HT-29 (cell line): ENCODE measurements around the gene CDCP2. TPM values are rescaled to one million over a fixed set of nuclear protein-coding genes. Genes with fewer than 3 reads are reported as not detected.

ENCODE experiments used
- DNase-seq: peaks from one replicate; pipeline ENCODE4 v3.0.0-alpha.2; 2015; ENCODE audit warnings: low spot score
- total RNA-seq: library from RNA; depleted of rRNA; stranded (reverse); fragments of >200 nt; shearing (Covaris generic); gene quantifications from 2 replicates; pipeline ENCODE4 v1.2.3, GENCODE V29; 2014; rRNA removed

CDCP2 gene
- total RNA-seq = not detected in 2 replicates

DNA sequence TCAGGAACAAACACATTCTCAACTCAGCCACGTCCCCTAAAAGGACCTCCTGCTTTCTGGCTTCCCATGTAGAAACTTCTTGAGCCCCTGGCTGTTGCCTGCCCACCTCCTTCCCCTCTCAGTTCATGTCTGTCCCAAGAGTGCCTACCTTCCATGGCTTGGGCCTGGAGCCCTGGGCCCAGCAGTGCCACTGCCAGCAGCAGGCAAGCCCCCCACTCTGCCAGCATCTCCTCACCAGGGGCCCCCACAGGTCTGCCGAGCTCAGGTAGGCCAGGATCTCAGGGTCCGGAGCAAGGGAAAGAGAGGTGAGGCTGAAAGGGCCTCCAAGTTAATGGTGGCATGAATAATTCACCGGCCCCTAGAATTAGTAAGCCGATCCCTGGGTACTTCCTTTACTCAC lies at the start of gene CDCP2:
TSS of gene CDCP2 (minus strand) at position 305 of the 400 bp plus-strand sequence. CDS start at position 227, 78 bp downstream.
- DNase-seq = no peak

DNA sequence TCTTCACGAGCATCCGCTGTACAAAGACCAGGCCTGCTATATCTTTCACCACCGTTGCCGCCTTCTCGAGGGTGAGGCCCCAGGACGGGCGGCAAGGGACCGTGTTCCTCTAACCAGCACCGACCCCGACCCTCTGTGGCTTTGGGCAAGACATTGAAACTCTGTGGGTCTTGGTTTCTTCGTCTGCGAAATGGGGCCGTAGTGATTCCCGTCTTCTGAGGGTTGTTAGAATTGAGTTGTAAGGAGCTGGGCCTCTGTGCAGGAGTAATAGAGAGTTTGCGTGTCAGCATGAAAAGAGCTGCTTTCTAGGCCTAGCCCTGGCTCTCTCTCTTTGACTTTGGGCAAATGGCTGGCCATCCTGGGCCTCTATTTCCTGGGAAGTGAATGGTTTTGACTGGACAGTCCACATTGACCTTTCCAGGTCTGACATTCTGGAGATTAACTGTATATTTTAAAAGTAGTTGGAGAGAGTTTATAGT lies 47.8 kb upstream of the CDCP2 start:
- DNase-seq = peak; percentile 23

DNA sequence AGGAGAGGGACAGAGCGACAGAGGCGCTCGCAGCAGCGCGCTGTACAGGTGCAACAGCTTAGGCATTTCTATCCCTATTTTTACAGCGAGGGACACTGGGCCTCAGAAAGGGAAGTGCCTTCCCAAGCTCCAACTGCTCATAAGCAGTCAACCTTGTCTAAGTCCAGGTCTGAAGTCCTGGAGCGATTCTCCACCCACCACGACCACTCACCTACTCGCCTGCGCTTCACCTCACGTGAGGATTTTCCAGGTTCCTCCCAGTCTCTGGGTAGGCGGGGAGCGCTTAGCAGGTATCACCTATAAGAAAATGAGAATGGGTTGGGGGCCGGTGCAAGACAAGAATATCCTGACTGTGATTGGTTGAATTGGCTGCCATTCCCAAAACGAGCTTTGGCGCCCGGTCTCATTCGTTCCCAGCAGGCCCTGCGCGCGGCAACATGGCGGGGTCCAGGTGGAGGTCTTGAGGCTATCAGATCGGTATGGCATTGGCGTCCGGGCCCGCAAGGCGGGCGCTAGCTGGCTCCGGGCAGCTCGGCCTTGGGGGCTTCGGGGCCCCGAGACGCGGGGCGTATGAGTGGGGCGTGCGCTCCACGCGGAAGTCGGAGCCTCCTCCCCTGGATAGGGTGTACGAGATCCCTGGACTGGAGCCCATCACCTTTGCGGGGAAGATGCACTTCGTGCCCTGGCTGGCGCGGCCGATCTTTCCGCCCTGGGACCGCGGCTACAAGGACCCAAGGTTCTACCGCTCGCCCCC lies 47.1 kb upstream of the CDCP2 start, which contains the start of the genes CYB5RL and MRPL37:
TSS of gene CYB5RL (minus strand) at position 266 of the 754 bp plus-strand sequence. CDS start 4,414 bp downstream, outside the sequence.
TSS of gene MRPL37 (plus strand) at position 403 of the 754 bp plus-strand sequence. CDS start at position 480, 77 bp downstream.
- DNase-seq = peak; percentile 96

DNA sequence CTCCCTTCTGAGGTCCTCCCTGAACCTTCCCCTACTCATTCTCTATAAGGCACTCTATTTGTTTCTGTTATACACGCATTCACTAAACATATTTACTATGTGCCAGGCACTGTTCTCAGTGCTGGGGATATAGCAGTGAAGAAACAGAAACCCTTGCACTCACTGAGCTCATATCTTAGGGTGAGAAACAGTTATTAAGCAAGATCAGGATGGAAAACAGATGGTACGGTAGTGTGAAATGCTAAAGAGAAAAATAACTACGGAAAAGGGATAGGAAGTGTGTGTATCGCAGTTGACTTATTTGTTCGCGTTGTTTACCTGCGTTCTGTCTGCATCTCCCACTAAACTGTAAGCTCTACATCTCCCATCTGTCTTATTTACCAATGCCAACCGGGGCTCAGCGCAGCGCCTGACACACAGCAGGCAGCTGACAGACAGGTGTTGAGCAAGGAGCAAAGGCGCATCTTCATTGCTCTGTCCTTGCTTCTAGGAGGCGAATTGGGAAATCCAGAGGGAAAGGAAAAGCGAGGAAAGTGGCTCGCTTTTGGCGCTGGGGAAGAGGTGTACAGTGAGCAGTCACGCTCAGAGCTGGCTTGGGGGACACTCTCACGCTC lies 46.5 kb upstream of the CDCP2 start:
- peak; percentile 42 for DNase-seq

DNA sequence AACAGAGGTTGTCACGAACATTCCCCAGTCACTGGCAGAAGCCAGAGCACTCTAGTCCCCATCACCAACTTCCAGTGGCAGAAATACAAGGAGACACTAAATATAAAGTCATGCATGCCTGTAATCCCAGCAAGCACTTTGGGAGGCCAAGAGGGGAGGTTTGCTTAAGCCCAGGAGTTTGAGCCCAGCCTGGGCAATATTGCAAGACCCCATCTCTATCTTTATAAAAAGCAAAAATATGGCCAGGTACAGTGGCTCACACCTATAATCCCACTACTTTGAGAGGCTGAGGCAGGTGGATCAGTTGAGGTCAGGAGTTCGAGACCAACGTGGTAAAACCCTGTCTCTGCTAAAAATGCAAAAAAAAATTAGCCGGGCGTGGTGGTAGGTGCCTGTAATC lies 40.7 kb upstream of the CDCP2 start:
- DNase-seq = no peak

DNA sequence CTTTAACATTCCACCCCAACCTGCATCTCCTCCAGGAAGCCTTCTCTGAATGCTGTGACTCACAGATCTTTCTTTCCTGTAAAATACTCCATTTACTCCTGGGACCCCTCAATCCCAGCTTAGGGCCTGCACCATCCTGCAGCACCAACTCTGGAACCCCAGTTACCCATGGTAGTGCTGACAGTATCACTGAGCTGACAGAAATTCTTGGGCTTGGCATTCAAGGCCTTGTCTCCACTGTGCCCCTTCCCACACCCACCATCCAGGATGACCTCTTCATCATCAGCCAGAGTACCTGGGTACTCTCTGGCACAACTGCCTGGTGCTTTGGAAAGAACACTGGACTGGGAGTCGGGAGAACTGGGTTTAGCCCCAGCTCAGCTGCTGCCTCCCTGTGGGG lies 38.7 kb upstream of the CDCP2 start:
- DNase-seq = no peak

DNA sequence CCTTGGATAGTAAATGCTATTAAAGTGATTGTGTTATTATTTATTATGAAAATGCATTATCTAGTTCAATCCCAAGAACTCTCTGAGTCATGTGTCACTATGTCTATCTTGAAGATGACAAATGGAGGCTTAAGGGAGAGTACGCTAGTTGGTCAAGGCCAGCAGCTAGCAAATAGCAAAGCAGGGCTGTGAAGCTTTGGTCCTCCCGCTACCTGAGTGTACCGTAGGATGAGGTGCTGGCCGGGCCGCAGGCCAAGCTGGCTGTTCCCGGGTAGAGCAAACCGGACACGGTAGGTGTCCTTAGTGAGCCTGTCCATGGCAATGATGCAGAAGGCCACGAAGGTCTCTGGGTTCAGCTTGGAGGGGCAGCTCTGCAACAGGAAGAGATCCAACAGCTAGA lies 37.7 kb upstream of the CDCP2 start:
- DNase-seq = no peak

DNA sequence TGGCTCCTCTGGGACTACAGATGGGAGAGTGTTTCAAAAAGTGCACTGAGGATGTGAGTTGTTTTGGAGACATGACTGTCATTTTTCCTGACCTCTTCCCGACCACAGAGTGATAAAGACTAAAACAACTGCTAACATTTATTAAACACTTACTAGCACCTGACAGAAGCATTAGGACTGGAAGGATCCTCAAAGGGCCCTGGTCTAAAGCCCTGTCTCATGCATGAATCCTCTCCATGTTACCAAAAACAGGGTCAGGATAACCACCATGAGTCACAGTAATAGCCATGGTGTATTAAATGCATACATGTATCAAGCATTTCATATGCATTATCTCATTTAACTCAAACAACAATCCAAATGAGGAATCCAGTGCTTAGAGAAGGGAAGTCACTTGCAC lies 35.5 kb upstream of the CDCP2 start:
- DNase-seq = no peak

DNA sequence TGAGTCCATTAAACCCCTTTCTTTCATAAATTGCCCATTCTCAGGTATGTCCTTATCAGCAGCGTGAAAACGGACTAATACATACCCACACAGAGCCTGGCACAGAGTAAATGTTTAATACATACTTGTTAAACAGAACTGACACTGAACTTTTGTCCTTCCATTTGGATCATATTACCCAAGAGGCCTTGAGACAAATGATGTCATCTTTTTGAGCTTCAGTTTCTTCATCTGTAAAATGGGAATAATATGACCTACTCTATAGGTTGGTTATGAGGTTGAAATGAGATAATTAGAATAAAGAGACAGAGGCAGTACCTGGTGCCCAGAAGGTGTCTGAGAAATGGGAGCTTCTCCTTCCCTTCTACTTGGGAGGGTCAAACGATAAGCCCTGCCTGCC lies 33.3 kb upstream of the CDCP2 start:
- no peak for DNase-seq

DNA sequence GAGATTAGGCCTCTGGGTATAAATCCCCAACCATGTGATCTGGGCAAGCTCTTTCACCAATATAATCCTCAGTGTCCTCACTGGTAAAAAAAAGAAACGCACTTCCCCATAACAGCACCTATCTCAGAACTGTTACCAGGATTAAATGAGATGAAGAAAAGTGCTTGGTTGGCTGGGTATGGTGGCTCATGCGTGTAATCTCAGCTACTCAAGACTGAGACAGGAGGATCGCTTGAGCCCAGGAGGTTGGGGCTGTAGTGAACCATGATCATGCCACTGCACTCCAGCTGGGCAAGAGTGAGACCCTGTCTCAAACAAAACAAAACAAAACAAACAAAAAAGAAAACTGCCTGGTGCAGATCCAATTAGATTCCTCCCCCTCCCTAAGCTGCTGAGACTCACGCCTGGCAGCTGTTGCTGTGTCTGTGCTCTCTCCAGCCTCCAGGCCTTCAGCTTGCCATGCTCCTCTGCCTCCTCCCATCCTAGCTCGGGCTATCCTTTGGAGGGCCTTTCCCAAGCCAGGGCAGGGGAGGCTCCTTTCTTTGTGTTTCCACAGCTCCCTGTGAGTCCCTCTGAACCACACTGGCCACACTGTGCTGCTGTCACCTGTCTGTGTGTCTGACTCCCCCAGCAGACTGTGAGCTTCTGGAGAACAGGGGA lies 28.0 kb upstream of the CDCP2 start:
- DNase-seq = no peak

DNA sequence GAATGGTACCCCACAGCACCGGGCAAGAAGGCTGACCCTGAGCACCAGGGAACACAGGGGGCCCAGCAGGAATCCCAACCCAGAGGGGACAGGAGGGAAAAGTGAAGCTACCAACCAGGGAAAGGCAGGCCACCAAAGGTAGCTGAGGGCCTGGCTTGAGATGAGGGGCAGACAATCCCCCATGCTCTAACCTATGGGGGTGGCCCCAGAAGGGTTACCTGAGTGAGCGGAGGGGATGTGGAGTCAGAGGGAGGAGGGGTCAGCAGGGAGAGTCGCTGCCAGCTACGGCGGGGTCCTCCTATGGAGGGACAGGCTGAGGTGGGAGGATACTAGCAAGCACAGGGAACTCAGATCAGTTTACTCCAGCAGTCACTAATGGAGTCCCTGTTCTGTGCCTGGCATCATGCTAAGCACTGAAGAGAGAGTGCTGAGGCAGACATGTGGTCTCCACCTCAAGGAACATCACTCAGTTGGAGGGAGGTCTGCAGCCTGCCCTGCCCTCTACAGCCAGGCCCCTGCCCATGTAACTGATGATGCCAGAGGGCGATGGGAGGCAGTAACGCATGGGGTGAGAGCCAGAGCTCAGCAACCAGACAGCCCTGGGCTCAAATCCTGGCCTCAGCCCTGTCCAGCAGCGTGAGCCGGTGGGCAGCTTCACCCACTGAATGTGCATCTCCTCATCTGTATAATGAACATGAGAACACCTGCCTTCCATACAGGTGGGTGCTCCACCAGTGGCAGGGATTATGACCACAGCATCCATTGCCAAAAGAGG lies 25.7 kb upstream of the CDCP2 start:
- no peak for DNase-seq

DNA sequence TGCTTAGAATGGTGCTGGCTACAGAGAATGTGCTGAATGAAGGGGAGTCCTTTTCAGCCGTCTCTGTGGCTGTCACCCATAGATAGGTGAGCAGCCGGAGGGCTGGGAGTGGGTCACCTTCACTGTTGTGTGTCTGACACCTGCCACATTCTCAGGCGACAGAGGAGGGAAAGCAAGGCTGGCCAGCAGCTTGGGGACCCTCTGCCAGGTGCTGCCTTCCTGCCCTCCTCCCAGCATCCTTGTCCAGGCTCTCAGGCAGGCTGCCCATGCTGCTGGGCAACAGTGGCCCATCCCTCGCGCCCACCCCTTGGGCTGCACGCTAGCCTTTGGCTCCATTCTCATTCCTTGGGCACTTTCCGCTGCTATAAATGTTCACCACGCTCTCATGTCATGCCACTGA lies 24.9 kb upstream of the CDCP2 start:
- no peak for DNase-seq

DNA sequence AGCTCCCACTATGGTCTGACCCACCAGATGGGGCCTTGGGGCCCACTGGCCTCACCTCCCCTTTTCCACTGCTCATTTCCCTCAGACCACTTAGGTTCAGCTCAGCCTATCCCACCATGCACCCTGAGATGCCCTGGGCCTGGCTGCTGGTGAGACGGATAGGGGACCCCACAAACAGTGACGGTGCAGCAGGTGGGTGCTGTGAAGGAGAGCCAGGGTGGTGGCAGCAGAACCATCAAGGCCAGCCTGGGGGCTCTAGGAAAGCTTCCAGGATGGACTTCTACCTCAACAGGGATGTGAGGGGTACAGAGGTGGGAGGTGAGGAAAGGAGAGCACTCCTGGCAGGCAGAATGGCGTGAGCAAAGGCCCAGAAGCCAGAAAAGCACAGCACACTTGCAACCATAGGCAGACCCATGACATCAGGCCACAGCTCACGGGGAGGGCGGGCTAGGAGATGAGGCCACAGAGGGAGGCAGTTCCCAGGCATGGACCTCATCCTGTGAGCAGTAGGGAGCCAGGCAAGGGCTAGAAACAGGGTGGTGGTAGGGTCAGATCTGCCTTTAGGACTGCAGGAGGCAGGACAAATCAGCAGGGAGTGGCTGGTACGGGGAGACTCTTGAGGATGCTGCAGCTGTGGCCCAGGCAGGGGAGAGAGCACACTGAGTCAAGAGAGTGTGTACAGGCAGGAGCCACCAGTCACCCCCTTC lies 24.0 kb upstream of the CDCP2 start:
- DNase-seq = no peak

DNA sequence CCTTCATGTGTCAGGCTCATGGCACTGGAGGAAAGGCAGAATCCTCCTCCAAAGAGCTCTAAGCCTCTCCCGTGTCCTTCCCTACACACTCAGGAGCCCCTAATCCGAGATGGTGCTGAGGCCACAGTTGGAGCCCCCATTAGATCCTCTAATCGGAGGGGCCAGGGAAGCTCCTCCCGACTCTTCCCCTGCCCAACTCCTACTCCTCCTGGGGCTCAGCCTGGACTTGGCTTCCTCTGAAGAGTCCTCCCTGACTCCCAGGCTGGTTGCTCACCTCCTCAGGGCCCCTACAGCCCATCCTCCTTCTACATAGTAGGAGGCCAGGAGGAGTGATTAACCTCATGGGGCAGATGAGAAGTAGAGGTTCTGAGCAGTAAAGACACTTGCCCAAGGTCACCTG lies 21.3 kb upstream of the CDCP2 start:
- no peak for DNase-seq

DNA sequence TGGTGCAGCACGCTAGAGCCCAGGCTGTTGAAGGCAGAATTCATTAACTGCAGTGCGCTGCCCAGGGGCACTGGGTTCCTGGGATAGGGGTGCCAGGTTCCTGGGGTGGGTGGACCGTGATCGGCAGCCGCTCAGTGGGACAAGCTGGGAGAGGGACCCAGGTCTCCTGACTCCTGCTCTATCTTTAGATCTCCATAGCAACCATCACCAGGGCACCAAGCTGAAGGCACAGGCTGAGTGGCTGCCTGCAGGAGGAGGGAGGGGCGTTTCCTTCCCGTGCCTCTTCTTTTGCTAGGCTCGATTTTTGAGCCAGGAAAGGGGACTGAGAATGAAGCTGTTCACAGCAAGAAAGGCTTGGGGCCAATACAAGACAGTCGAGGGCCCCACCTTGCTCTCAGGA lies 20.9 kb upstream of the CDCP2 start:
- no peak for DNase-seq

DNA sequence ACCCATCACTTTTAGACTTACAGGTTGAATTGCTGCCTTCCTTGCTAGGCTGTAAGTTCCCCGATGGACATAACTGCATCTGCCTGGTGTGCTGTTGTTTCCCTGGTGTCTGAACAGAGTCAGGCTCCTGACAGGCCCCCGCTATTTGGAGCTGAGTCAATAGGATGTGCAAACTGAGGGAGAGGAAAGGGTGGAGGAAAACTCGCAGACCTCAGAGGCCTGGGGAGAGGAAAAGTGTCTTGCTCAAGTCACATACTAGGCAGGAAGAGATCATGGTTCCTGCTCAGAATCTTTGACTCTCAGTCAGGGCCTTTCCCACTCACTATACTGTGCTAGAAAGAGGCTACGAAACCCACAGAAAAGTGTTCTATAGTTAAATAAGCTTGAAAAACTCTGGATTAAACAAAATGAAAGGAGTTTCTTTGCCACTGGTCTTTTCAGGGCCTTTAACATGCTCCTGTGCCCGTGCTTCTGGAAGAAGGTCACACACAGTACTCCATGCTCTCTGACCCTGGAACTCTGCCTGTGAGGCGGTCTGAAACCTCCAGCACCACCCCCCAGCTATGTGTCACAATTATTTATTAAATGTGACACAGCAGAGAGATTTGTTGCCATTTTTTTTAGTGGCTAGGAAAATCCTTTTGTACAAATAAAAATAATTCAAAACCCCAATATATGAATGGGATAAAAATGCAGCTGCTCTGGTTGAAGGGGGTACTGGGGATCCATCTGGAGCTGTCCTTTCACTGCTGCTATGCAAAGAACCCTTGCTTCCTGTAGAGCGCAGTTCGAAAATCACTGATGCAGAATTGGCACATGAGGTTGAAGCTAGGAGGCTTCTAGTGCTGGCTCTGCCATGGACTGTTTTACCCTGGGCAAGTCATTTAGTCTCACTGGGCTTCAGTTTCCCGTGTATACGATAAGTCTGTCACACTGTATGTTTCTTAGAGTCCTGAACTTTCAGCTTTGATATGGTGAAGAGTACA lies 20.1 kb upstream of the CDCP2 start:
- no peak for DNase-seq

DNA sequence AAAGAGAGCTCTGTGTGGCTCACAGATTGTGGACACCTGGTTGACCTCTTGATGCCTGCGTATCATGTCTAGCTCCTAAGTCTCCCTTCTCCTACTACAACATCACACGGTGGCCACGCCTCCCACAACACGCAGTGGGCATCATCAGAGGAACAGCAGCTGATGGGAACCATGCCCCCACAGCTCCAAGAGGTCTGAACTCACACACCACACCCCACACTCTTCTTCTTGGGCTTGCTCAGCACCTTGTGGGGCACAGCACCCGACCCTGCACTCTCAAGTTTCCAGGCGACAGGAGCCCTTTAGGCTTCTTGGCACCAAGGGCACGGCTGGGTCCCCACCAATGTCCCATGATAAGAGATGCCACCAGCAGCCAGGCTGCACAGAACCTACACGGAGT lies 18.8 kb upstream of the CDCP2 start:
- no peak for DNase-seq

DNA sequence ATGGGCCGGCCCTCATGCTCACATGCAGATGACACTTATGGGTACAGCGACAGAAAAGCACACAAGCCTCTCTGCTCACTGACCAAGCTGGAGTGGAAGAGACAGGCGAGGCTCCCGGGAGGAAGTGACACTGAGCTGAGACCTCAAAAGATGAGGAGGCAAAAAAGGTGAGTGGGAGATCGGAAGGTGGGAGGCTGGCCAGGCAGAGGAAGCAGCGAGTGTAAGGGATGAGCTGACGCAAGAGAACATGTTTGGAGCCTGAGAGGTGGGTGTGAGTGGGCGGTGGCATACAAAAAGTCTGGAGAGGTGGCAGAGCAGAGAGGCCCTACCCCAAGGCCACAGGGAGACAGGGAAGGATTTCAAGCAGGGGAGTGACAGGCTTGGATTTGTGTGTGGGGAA lies 18.2 kb upstream of the CDCP2 start:
- no peak for DNase-seq

DNA sequence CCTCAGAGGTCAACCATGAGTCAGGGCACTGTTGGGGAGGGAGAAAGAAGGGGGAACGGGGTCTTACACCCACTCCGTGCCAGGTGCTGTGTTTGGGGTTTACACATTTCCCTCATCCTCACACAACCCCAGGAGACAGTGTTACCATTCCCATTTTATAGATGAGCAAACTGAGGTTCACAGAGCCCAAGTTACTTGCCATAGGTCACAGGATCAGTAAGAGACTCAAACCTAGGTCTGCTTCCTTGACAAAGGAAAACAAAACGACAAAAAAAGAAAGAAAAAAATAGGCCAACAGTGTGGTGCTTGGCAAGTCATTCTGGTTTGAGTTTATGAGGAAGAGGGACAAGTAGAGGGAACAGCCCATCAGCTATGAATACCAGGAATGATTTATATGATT lies 16.3 kb upstream of the CDCP2 start:
- no peak for DNase-seq
